ENCODE results near the gene APOBEC3B.

The APOBEC3B gene

DNA sequence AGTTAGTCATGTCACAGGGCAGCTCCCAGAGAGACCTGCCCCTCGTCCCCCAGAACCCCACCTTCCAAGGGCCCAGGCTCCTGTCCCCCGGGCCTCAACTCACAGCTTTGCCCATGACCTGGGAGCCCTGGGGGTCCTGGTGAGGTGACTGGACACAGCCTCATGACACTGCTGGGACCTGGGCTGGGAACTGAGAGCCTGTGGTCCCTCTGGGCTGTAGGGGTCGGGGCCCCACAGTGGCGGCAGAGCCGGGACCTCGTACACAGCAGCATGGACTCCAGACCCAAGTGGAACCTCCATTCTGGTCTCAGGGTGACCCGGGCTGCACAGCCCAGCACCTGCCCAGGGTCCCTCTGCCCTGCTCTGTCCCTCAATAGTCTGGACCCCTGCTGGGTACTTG lies 17.8 kb upstream of the APOBEC3B start:
- no peak overlapping the region for H3K4me3 ChIP-seq (ENCODE audit: low read length)
- TF ChIP-seq, protein P1, sequence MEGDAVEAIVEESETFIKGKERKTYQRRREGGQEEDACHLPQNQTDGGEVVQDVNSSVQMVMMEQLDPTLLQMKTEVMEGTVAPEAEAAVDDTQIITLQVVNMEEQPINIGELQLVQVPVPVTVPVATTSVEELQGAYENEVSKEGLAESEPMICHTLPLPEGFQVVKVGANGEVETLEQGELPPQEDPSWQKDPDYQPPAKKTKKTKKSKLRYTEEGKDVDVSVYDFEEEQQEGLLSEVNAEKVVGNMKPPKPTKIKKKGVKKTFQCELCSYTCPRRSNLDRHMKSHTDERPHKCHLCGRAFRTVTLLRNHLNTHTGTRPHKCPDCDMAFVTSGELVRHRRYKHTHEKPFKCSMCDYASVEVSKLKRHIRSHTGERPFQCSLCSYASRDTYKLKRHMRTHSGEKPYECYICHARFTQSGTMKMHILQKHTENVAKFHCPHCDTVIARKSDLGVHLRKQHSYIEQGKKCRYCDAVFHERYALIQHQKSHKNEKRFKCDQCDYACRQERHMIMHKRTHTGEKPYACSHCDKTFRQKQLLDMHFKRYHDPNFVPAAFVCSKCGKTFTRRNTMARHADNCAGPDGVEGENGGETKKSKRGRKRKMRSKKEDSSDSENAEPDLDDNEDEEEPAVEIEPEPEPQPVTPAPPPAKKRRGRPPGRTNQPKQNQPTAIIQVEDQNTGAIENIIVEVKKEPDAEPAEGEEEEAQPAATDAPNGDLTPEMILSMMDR (conservative IDR thresholded peaks at IDR 0.05; ENCODE audit: low read length) = no peak
- no peak for DNase-seq (ENCODE audit: low read depth)

DNA sequence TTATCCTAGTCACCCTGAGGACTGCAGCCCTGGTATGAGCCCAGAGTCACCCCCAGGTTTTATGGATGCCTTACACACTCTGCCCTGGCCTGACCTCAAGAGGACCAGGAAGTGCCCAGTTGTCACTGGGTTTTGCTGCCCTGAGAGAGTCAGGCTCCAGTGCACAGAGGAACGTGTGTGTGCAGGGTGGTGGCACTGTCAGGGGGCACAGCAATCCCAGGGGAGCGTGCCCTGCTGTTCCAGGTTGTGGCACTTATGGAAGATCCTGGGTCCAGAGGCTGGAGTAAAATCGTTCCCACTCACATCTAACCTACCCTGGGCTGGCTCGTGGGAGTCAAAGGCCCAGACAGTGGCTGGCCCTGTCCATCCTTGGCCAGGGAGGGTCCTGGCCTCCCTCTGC lies 17.2 kb upstream of the APOBEC3B start:
- no peak for DNase-seq (ENCODE audit: low read depth)
- TF ChIP-seq, protein P1 (conservative IDR thresholded peaks at IDR 0.05; ENCODE audit: low read length) = no peak

DNA sequence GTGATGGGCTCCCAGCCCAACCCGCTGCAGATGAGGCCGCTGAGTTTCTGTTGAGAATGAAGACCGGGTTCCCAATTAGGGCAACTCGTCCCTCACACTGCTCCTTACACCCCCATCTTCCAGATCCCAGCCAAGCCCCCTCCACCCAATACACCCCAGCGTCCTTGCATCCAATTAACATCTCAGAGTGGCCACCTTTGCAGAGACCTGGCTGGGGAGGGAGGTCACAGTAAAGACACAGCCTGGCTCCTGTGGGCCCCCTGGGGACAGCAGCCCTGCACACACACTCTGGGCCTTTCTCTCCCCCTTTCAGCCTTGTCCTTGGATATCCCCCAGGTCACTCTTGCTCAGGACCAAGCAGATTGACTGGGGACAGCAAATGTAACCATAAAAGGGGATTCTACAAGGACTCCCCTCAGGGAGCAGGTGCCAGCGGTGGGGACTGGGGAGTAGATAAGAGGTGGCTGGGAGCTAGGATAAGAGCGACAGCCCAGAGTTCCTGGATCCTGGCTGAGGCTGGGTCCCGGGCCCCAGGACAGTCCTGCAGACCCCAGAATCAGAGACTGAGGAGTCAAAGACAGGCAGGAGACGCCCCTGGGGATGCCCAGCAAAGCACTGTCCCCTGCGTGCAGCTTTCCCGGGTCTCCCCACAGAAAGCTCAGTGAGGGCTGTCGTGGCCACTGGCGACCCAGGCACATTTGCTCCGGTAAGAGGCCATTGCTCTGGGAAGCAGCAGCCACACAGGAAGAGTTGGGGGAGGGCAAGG lies 16.4 kb upstream of the APOBEC3B start:
- TF ChIP-seq, protein P1 (conservative IDR thresholded peaks at IDR 0.05; ENCODE audit: low read length) = no peak
- DNase-seq (ENCODE audit: low read depth) = no peak
- no peak overlapping the region for H3K4me3 ChIP-seq (ENCODE audit: low read length)

More for the DNA sequence above, 17.2 kb upstream of the APOBEC3B start:
- H3K4me3 ChIP-seq (ENCODE audit: low read length) = no peak overlapping the region

DNA sequence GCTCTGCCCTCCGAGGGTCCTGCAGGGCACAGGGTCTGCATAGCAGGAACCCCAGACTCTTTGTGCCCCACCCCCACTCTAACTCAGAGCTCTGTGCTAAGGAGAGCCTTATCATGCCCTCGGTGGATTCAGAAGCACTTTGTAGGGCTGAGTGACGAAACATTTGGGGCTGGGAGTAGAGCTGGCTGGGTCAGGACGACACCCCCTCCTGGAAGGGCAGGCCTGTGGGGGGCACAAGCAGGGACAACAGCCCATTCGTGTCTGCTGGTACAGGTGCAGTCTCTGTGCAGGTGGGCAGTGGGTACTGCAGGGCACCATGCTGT lies 15.8 kb upstream of the APOBEC3B start:
- H3K4me3 ChIP-seq (ENCODE audit: low read length) = no peak overlapping the region
- TF ChIP-seq, protein P1 (conservative IDR thresholded peaks at IDR 0.05; ENCODE audit: low read length) = no peak
- no peak for DNase-seq (ENCODE audit: low read depth)

DNA sequence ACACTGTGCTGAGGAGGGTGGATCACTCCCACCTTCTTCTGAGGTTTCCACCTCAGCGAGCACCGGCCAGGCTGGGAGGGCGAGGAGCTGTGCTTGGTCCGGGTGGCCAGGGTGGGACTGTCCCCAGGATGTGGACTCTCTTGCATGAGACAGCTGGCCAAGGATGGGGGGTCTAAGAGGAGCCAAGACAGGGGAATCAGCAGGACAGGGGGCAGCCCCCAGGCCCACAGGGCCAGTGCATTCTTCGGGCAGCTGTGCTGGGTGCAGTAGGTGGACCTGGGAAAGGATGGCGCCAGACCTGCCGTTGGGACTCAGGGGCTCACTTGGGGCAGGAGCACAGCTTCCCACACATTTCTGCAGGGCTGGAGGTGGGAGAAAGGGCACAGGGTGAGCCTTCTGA lies 15.2 kb upstream of the APOBEC3B start:
- no peak overlapping the region for H3K4me3 ChIP-seq (ENCODE audit: low read length)
- TF ChIP-seq, protein P1 (conservative IDR thresholded peaks at IDR 0.05; ENCODE audit: low read length) = no peak
- no peak for DNase-seq (ENCODE audit: low read depth)

DNA sequence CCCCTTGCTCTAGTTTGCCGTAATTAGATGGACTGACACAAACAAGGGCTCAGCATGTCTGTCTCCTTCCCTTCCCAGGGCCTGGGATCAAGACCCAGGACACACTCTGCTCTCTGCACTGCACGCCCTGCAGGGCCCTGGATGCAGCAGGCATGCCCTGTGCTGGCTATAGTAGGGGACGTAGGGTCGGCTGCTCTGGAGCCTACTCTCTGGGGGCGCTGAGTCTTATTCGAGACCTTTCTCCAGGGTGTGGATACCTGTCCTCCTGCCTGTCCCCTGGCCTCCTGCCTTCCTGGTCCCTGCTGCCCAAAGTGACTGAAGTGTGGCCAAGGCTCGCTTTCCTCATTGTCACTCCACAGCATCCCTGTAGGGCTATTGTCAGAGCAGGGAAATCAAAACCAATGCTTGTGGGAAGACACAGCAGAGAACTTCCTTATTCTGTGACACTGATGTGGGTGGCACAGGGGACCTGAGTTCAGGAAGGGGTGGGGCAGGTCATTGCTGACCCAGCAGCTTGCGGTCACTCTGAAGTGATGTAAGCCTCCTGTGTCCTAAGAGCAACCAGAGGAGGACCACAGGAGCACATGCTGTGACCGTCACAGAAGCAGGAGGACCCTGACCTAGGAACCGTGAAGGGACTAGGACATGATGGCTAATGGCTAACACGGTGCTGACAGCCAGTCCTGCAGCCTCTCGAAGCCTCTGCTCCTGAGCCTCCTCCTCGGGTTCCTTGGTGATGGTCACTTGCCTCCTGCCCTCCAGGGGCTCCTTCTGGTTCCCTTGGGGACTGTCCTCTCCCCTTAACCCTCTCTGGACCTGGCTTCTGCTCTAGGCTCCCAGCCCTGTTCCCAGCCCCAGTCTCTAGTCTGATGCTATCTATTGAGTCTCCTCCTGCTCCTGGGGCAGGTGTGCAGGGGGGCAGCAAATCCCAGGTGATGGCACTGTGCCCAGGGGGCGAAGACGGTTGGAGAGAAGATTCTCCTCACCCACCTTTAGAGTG lies 14.4 kb upstream of the APOBEC3B start:
- no peak overlapping the region for H3K4me3 ChIP-seq (ENCODE audit: low read length)
- TF ChIP-seq, protein P1 (conservative IDR thresholded peaks at IDR 0.05; ENCODE audit: low read length) = no peak
- no peak for DNase-seq (ENCODE audit: low read depth)

Measured in AG10803 (cell line).